A549 (cell line): ENCODE measurements around the gene THAP4.
"Not testable (repeated sequence)": the region's sequence is repeated elsewhere in the genome, so short reads cannot be mapped to it uniquely, and the experiment has no call there.

Source experiments
- CTCF ChIP-seq: fragments of >200 bp; sonication (Bioruptor Twin); formaldehyde crosslinking; IDR thresholded peaks from 3 replicates; pipeline ENCODE4 v1.5.1; 2016
- EP300 ChIP-seq, 2 experiments: fragments of >200 bp; sonication (Bioruptor Twin); formaldehyde crosslinking; IDR thresholded peaks; 2 replicates in 1 of 2; 3 replicates in 1 of 2; pipeline ENCODE4 v1.6.1; 2016 to 2017
- KDM1A ChIP-seq: fragments of 200-600 bp; sonication (generic); IDR thresholded peaks from 2 replicates; pipeline ENCODE4 v1.6.1; 2016; ENCODE audit warnings: low read depth, mild to moderate bottlenecking
- PHF8 ChIP-seq: fragments of 200-600 bp; sonication (generic); IDR thresholded peaks from 2 replicates; pipeline ENCODE4 v1.6.1; 2016; ENCODE audit warnings: low read depth, mild to moderate bottlenecking, antibody characterized with exemption, moderate library complexity, borderline replicate concordance
- RFX5 ChIP-seq: fragments of 450-650 bp; IDR thresholded peaks from 2 replicates; pipeline ENCODE4 v1.7.1; 2014; ENCODE audit warnings: antibody characterized with exemption, mild to moderate bottlenecking, moderate library complexity
- SMC3 ChIP-seq: fragments of >200 bp; sonication (Bioruptor Twin); formaldehyde crosslinking; IDR thresholded peaks from 3 replicates; pipeline ENCODE4 v1.6.1; 2018; ENCODE audit warnings: inconsistent platforms

- not testable (repeated sequence) for TF ChIP-seq CTCF; KDM1A; PHF8; EP300 (IDR thresholded peaks at IDR 0.05); SMC3; RFX5
Measured at GRCh38 chr2:241572915-241573651, 63.9 kb downstream of the THAP4 start.
